PFSK-1 (cell line): ENCODE measurements around the gene APOBEC3F.

Source experiments
- FOXP2 ChIP-seq: optimal IDR thresholded peaks from 2 replicates; pipeline ENCODE3; 2011; ENCODE audit warnings: borderline replicate concordance, control low read depth, inconsistent platforms; ENCODE audit not compliant: insufficient read depth; ENCODE audit errors: extremely low read length, extremely low read depth
- POLR2AphosphoS5 ChIP-seq: IDR thresholded peaks from 2 replicates; pipeline ENCODE4 v1.6.1; 2012; ENCODE audit warnings: low read depth, mild to moderate bottlenecking, control low read depth, low read length, moderate library complexity
- REST ChIP-seq, 2 experiments: IDR thresholded peaks; 2 replicates each; pipeline versions ENCODE4 v1.6.1 to v1.8.0; 2011 to 2012; ENCODE audit warnings: low read depth in 2 of 2, low read length in 2 of 2, control low read depth in 1 of 2, inconsistent platforms in 1 of 2, mild to moderate bottlenecking in 1 of 2, moderate library complexity in 1 of 2; ENCODE audit not compliant: insufficient read depth in 1 of 2
- SIN3A ChIP-seq: IDR thresholded peaks from 2 replicates; pipeline ENCODE4 v1.6.1; 2012; ENCODE audit warnings: mild to moderate bottlenecking, low read length, moderate library complexity, borderline replicate concordance; ENCODE audit not compliant: insufficient read depth
- TAF1 ChIP-seq: IDR thresholded peaks from 2 replicates; pipeline ENCODE4 v1.6.1; 2012; ENCODE audit warnings: low read length, control low read depth, borderline replicate concordance; ENCODE audit not compliant: insufficient read depth

Gene APOBEC3F

DNA sequence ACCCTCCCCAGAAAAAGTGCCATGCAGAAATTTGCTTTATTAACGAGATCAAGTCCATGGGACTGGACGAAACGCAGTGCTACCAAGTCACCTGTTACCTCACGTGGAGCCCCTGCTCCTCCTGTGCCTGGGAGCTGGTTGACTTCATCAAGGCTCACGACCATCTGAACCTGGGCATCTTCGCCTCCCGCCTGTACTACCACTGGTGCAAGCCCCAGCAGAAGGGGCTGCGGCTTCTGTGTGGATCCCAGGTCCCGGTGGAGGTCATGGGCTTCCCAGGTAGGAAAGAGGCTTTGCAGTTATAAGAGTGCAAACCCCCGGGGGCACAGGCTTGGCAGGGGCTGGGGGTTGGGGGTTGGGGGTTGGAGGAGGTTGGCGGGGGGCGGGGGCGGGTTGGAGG is 60.6 kb downstream of the APOBEC3F start:
- TF ChIP-seq SIN3A (no peak), FOXP2 (no peak), POLR2AphosphoS5 (no peak), REST (IDR thresholded peaks at IDR 0.05; ENCODE audit: insufficient read depth in 1 of 2, low read depth in 2 of 2, low read length in 2 of 2) (no peak), TAF1 (no peak)

GRCh38 chr22:39103431-39103830 is 62.8 kb downstream of the APOBEC3F start:
- TF ChIP-seq SIN3A, result no peak
- no peak for TF ChIP-seq REST (IDR thresholded peaks at IDR 0.05; ENCODE audit: insufficient read depth in 1 of 2, low read depth in 2 of 2, low read length in 2 of 2)
- no peak for TF ChIP-seq TAF1
- no peak for TF ChIP-seq FOXP2
- TF ChIP-seq POLR2AphosphoS5, result no peak
